Lower leg skin (tissue), 4 donors: ENCODE data around the gene ZSCAN22. TPM values are rescaled to one million over a fixed set of nuclear protein-coding genes. Genes with fewer than 3 reads are reported as not detected.

ENCODE experiments used
- DNase-seq, 2 donors: peaks; one replicate each; pipeline ENCODE4 v3.0.0-alpha.2; 2019; ENCODE audit warnings: low spot score in 2 of 2
- H3K4me3 ChIP-seq: fragments of 200-600 bp; sonication (generic); 2 replicates; pipeline ENCODE4 v1.5.1; 2017; ENCODE audit warnings: mild to moderate bottlenecking, low read depth; ENCODE audit not compliant: poor library complexity, severe bottlenecking
- POLR2A ChIP-seq, 2 donors: fragments of 450-650 bp; IDR thresholded peaks; one replicate each; pipeline ENCODE4 v1.6.1; 2016 to 2017; ENCODE audit warnings: antibody characterized with exemption in 2 of 2, mild to moderate bottlenecking in 1 of 2, moderate library complexity in 1 of 2
- WGBS, 2 donors: methylation state at CpG; one replicate each; pipeline ENCODE4 v1.1.5; 2018; 5-methylcytosine and 5-hydroxymethylcytosine counted together
- intact Hi-C: fragments of 100-400 bp; cut with DNase I; formaldehyde crosslinking; loops from one replicate; pipeline ENCODE4 v1.15.0; 2023; ENCODE audit warnings: low total_unique reads
- total RNA-seq, 4 donors: library from RNA; depleted of rRNA; stranded (reverse); fragments of >200 nt; gene quantifications; one replicate each; pipeline ENCODE4 v1.1.0, GENCODE V29; 2016
- TF ChIP-seq, protein P1 (sequence below), 3 donors: fragments of 450-650 bp; IDR thresholded peaks; one replicate each; pipeline ENCODE4 v1.5.1; 2016; ENCODE audit warnings: antibody characterized with exemption in 3 of 3, mild to moderate bottlenecking in 3 of 3, moderate library complexity in 2 of 3

The ZSCAN22 gene
- total RNA-seq, 4 donors from 2014 or later, result 4.8 to 7.7 (median 5.4) TPM

DNA sequence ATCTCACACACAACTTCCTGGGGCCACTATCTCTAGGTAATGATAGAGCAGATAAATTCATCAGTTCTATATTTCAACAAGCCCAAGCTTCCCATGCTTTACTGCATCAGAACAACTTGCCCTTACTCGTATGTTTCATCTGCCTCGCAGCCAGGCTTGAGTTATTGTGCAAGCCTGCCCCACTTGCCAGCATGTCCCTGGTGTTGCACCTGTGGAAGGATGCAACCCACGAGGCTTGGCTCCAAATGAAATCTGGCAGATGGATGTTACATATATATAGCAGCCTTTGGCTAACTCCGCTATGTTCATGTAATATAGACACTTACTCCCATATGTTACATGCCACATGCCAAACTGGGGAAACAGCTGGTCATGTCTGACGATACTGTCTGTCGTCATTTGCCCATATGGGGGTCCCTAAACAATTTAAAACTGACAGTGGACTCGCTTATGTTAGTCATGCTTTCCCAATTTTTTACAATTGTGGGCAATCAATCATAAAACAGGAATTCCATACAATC lies 15.4 kb upstream of the ZSCAN22 start:
- no peak for DNase-seq
- WGBS, 2 donors, result 65 to 72% methylated on average over 7 of the region's 7 CpGs
- intact Hi-C loops, result no loop called here
- H3K4me3 ChIP-seq, result no peak overlapping the region
- no peak for TF ChIP-seq POLR2A (IDR thresholded peaks at IDR 0.05)
- TF ChIP-seq, protein P1, sequence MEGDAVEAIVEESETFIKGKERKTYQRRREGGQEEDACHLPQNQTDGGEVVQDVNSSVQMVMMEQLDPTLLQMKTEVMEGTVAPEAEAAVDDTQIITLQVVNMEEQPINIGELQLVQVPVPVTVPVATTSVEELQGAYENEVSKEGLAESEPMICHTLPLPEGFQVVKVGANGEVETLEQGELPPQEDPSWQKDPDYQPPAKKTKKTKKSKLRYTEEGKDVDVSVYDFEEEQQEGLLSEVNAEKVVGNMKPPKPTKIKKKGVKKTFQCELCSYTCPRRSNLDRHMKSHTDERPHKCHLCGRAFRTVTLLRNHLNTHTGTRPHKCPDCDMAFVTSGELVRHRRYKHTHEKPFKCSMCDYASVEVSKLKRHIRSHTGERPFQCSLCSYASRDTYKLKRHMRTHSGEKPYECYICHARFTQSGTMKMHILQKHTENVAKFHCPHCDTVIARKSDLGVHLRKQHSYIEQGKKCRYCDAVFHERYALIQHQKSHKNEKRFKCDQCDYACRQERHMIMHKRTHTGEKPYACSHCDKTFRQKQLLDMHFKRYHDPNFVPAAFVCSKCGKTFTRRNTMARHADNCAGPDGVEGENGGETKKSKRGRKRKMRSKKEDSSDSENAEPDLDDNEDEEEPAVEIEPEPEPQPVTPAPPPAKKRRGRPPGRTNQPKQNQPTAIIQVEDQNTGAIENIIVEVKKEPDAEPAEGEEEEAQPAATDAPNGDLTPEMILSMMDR (IDR thresholded peaks at IDR 0.05), result no peak

DNA sequence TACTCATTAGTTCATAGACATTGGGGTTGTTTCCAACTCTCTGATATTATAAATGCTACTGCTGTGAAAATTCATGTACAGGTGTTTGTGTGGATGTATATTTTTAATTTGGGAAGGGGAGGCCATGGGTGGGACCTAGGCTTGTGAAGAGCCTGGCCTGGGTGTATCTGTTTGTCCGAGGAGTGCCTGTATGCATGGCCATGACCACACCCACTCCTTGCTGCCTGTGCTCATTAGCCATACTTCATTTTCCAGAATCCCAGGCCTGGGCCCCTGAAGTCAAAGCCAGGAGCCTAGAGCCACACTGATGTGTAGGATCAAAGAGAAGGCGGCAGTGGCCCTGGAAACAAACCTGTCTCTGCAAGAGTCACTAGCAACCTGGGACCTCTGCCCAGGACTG lies 11.2 kb upstream of the ZSCAN22 start:
- no peak for DNase-seq
- no peak overlapping the region for H3K4me3 ChIP-seq
- WGBS, 2 donors, result 94 to 96% methylated on average over 2 of the region's 2 CpGs
- intact Hi-C loops, result no loop called here
- TF ChIP-seq POLR2A (IDR thresholded peaks at IDR 0.05), result no peak
- TF ChIP-seq, protein P1 (IDR thresholded peaks at IDR 0.05), result no peak

DNA sequence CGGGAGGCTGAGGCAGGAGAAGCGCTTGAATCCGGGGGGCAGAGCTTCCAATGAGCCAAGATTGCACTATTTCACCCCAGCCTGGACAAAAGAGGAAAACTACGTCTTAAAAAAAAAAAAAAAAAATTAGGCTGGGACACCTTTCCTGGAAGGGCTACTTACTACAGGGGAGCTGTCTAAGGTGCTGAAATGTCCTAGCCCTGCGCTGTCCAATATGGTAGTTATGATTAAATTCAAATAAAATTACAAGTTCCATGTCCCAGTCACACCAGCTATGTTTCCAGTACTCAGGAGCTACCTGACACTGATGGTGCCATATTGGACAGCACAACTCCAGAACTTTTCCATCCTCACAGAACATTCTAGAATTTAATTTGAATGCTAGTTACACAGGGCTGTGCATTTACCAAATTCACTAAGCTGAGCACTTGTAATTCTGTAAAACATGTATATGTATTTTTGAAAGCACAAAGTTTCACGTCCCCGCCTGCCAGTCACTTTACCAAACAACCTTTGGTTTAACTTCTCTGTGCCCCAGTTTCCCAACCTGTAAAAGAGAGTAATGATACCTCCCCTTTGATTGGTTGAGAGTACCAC lies 9.2 kb upstream of the ZSCAN22 start:
- 61 to 64% methylated on average over 7 of the region's 7 CpGs for WGBS, 2 donors

DNA sequence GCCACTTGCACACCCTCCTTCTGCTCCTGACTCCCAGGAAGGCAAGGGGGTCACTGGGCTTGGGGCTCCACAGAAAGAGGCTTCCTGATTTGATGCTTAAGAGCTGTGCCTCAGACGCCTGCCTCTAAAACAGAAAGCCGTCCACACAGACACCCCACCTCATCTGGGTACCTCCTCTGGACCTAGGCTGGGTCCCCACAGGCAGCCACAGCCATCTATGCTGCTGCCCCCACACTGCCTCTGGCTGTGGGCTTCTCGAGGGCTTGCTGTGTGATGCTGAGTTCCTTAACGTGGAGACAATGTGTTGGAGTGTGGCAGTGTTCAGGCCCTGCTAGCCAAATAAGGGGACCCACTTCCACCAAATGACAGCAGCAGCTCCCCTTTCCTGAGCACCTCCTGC lies 8.5 kb upstream of the ZSCAN22 start:
- WGBS, 2 donors, result 79 to 96% methylated on average over 3 to 4 of the region's 4 CpGs
- TF ChIP-seq, protein P1 (IDR thresholded peaks at IDR 0.05), result no peak
- no peak for TF ChIP-seq POLR2A (IDR thresholded peaks at IDR 0.05)
- no peak overlapping the region for H3K4me3 ChIP-seq
- intact Hi-C loops, result no loop called here
- no peak for DNase-seq

More for the DNA sequence above, 9.2 kb upstream of the ZSCAN22 start:
- DNase-seq, result no peak
- TF ChIP-seq, protein P1 (IDR thresholded peaks at IDR 0.05), result no peak
- TF ChIP-seq POLR2A (IDR thresholded peaks at IDR 0.05), result no peak
- no peak overlapping the region for H3K4me3 ChIP-seq
- intact Hi-C loops, result no loop called here

DNA sequence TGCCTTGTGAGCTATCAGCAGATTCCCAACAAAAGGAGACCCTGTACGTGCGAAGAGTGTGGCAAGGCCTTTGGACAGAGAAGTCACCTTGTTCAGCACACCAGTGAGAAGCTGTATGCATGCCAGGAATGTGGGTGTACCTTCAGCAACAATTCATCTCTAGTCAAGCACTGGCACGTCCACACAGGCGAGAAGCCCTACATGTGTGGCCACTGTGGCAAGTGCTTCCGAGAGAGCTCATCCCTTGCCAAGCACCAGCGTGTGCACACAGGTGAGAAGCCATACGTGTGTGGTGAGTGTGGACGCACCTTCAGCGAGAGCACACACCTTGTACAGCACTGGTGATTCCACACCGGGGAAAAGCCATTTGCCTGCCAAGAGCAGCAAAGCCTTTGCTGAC lies 7.6 kb upstream of the ZSCAN22 start:
- WGBS, 2 donors, result 54 to 61% methylated on average over 10 of the region's 10 CpGs
- no peak overlapping the region for H3K4me3 ChIP-seq
- TF ChIP-seq, protein P1 (IDR thresholded peaks at IDR 0.05), result no peak
- no peak for TF ChIP-seq POLR2A (IDR thresholded peaks at IDR 0.05)
- no peak for DNase-seq
- intact Hi-C loops, result no loop called here
